Activated T-cell treated with anti-CD3 and anti-CD28 coated beads, Interleukin-2, amount 50 U/mL, for 4 hours (primary cell): ENCODE measurements around the gene TMEM143. TPM values are rescaled to one million over a fixed set of nuclear protein-coding genes. Genes with fewer than 3 reads are reported as not detected.
"Not testable (repeated sequence)": the region's sequence is repeated elsewhere in the genome, so short reads cannot be mapped to it uniquely, and the experiment has no call there.

Source experiments
- ATAC-seq, 2 donors: fragments of 200-7000 bp; cut with Tn5 transposase; one replicate each; pipeline ENCODE4 v1.10.0; 2021
- DNase-seq: peaks from one replicate; pipeline ENCODE4 v3.0.0-alpha.2; 2020
- H3K27me3 Mint-ChIP-seq: one replicate; pipeline ENCODE4 v1.8.0; 2021; ENCODE audit warnings: low read depth, mixed read lengths
- H3K36me3 Mint-ChIP-seq: one replicate; pipeline ENCODE4 v1.8.0; 2022; ENCODE audit warnings: mixed read lengths; ENCODE audit not compliant: insufficient read depth
- H3K4me1 Mint-ChIP-seq: one replicate; pipeline ENCODE4 v1.8.0; 2021; ENCODE audit warnings: low read depth, mixed read lengths
- H3K4me3 Mint-ChIP-seq: one replicate; pipeline ENCODE4 v1.8.0; 2021; ENCODE audit warnings: mild to moderate bottlenecking, moderate library complexity, mixed read lengths
- H3K9me3 Mint-ChIP-seq: one replicate; pipeline ENCODE4 v1.8.0; 2021; ENCODE audit warnings: mixed read lengths
- total RNA-seq, 3 donors: library from RNA; stranded (reverse); gene quantifications; one replicate each; pipeline ENCODE4 v1.2.1, GENCODE V29; 2021

Gene TMEM143
- total RNA-seq, 3 donors from 2014 or later: 5.2 to 6.4 (median 5.6) TPM

DNA sequence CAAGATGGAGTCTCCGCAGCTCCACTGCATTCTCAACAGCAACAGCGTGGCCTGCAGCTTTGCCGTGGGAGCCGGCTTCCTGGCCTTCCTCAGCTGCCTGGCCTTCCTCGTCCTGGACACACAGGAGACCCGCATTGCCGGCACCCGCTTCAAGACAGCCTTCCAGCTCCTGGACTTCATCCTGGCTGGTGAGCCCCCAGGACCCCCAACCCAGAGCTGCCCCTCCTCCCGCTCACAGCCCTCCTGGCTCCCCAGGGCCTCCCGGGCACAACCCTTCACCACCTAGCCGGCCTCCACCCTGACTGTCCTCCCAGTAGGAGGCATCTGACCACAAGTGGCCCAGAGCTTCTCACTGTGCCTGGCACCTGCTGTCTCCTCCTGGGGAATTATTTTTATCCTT, 9.8 kb upstream of the TMEM143 start:
- Mint-ChIP-seq H3K4me3 (no peak overlapping the region), H3K9me3 (no peaks in the 10 kb centered on the region), H3K36me3 (no peaks in the 10 kb centered on the region), H3K27me3 (peaks cover 2% of the 10 kb centered on the region), H3K4me1 (no peaks in the 10 kb centered on the region)
- ATAC-seq (no peak), DNase-seq (no peak)

DNA sequence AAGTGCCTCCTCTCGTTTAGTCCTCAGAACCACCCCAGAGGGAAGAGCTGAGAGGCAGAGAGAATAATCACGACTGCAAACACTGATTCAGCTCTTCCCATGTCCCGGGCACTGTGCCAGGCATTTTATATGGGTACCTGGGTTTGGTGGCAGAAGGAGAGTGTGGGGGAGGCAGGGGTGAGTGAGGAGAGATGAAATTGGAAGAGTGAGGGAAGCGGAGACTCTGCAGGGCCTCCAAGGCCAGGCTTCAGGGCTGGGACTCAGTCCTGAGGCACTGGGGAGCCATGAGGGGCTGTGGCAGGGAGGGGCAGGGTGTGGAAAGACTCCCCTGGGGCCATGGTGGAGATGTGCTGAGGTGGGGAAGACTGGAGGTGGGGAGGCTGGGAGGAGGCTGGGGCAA, 9.2 kb upstream of the TMEM143 start:
- no peaks in the 10 kb centered on the region for H3K4me1 Mint-ChIP-seq
- H3K9me3 Mint-ChIP-seq: no peaks in the 10 kb centered on the region
- no peak overlapping the region for H3K4me3 Mint-ChIP-seq
- H3K27me3 Mint-ChIP-seq: peaks cover 2% of the 10 kb centered on the region
- no peak for ATAC-seq
- no peaks in the 10 kb centered on the region for H3K36me3 Mint-ChIP-seq
- DNase-seq: no peak

DNA sequence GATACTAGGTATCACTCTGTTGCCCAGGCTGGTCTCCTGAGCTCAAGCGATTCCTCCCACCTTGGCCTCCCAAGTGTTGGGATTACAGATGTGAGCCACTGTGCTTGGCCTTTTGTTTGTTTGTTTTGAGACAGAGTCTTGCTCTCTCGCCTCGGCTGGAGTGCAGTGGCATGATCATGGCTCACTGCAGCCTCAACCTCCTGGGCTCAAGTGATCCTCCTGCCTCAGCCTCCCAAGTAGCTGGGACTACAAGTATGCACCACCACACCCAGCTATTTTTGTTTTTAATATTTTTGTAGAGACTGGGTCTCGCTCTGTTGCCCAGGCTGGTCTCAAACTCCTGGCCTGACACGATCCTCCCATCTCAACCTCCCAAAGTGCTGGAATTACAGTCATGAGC, 8.0 kb upstream of the TMEM143 start:
- ATAC-seq, H3K4me3 Mint-ChIP-seq, H3K36me3 Mint-ChIP-seq: not testable (repeated sequence)

DNA sequence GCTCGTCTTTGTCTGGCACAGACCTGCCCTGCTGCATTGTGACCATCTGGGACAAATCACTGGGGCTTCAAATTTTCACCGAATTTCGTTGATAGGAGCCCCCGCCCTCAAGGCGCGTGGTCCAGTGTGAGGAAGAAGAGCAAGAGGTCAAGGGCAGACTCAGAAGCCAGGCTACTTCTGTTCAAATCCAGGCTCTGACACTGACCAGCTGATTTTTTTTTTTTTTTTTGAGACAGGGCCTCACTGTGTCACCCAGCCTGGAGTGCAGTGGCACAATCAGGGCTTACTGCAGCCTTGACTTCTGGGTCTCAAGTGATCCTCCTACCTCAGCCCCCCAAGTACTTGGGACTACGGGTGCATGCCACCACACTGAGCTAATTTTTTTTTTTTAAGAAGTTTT, 7.6 kb upstream of the TMEM143 start:
- no peak overlapping the region for H3K4me3 Mint-ChIP-seq
- ATAC-seq: no peak
- no peaks in the 10 kb centered on the region for H3K4me1 Mint-ChIP-seq
- no peak for DNase-seq
- H3K27me3 Mint-ChIP-seq: peaks cover 2% of the 10 kb centered on the region
- H3K9me3 Mint-ChIP-seq: no peaks in the 10 kb centered on the region
- no peaks in the 10 kb centered on the region for H3K36me3 Mint-ChIP-seq

More for the DNA sequence above, 8.0 kb upstream of the TMEM143 start:
- H3K9me3 Mint-ChIP-seq, H3K4me1 Mint-ChIP-seq, DNase-seq, H3K27me3 Mint-ChIP-seq: not testable (repeated sequence)

DNA sequence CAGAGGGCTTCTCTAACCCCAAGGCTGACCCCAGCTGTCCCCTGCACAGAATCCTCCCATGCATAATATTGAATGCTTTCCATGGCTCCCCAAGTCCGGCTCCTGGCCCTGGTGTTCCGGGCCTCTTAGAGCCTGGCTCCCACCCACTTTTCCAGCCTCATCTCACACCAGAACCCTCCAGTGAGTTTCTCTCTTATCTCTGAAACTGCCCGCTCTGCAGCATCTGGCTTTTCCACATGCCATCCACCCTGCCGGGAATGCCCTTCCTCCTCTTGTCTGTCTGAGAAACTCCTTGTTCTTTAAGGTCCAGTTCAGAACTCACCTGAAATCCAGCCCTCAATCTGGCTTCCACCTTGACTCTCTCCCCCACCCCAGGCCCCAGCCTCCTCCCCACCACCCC, 7.2 kb upstream of the TMEM143 start:
- H3K4me1 Mint-ChIP-seq: no peaks in the 10 kb centered on the region
- H3K27me3 Mint-ChIP-seq: peaks cover 2% of the 10 kb centered on the region
- H3K4me3 Mint-ChIP-seq: no peak overlapping the region
- H3K36me3 Mint-ChIP-seq: no peaks in the 10 kb centered on the region
- DNase-seq (no peak), ATAC-seq (no peak)
- H3K9me3 Mint-ChIP-seq: no peaks in the 10 kb centered on the region

DNA sequence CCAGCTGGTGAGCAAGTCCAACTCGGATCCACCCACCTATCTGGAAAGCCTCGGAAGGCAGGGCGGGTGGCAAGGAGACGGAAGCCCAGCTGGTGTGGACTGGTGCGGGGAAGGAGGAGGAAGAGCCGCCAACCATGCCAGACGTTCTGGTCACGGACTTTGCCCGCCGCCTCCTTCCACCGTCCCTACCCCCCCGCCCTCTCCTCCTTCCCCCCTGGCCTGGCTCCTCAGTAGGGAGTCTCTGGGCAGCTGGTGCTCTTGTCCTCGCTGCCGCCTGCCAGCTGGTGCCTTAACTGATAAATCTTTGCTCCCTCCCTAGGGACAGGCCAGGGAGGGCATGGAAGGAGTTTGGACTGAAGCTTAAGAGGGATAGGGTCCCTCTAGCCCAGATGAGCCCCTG, 5.2 kb upstream of the TMEM143 start:
- Mint-ChIP-seq H3K4me3 (no peak overlapping the region), H3K27me3 (peaks cover 2% of the 10 kb centered on the region), H3K9me3 (no peaks in the 10 kb centered on the region), H3K36me3 (no peaks in the 10 kb centered on the region), H3K4me1 (no peaks in the 10 kb centered on the region)
- ATAC-seq (no peak), DNase-seq (no peak)

DNA sequence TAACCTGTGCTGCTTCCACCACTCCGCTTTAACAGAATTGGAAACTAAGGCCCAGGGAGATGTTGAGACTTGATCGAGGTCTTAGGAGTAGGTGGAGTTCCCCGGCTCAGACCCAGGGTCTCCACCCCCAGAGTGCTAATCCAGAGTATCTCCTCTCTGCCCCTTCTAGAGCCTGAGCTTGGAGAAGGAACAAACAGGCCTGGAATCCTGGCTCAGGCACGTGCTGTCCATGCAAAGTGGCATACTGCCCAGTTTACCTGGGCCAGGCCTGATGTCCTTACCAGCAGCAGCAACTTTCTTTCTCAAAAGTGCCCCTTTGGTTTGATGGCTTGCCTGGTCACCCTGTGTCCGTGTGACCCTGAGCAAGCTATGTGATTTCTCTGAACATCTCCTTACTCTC, 4.1 kb upstream of the TMEM143 start:
- Mint-ChIP-seq H3K36me3 (no peaks in the 10 kb centered on the region), H3K9me3 (no peaks in the 10 kb centered on the region), H3K4me3 (no peak overlapping the region), H3K27me3 (no peaks in the 10 kb centered on the region), H3K4me1 (peaks cover 1% of the 10 kb centered on the region)
- DNase-seq: no peak
- no peak for ATAC-seq

DNA sequence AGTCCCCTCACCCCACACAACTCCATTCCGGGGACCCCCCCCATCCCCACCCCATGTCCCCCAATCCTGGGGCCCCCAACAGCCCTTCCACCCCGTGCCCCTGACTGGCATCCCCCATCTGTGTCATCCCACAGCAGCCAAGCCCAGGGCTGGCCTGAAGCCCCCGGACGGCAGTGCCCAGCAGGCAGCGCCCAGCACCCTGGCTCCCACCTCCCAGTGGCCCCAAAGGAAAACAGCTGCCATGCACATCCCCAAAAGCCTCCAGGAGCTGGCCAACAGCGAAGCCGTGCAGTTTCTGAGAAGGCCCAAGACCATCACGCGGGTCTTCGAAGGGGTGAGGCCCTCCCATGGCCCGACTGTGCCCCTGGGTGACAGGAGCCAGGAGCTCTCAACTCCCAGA, 1.9 kb upstream of the TMEM143 start:
- H3K4me1 Mint-ChIP-seq: peaks cover 4% of the 10 kb centered on the region
- no peak for DNase-seq
- H3K27me3 Mint-ChIP-seq: no peaks in the 10 kb centered on the region
- no peak overlapping the region for H3K4me3 Mint-ChIP-seq
- no peak for ATAC-seq
- H3K36me3 Mint-ChIP-seq: no peaks in the 10 kb centered on the region
- no peaks in the 10 kb centered on the region for H3K9me3 Mint-ChIP-seq

DNA sequence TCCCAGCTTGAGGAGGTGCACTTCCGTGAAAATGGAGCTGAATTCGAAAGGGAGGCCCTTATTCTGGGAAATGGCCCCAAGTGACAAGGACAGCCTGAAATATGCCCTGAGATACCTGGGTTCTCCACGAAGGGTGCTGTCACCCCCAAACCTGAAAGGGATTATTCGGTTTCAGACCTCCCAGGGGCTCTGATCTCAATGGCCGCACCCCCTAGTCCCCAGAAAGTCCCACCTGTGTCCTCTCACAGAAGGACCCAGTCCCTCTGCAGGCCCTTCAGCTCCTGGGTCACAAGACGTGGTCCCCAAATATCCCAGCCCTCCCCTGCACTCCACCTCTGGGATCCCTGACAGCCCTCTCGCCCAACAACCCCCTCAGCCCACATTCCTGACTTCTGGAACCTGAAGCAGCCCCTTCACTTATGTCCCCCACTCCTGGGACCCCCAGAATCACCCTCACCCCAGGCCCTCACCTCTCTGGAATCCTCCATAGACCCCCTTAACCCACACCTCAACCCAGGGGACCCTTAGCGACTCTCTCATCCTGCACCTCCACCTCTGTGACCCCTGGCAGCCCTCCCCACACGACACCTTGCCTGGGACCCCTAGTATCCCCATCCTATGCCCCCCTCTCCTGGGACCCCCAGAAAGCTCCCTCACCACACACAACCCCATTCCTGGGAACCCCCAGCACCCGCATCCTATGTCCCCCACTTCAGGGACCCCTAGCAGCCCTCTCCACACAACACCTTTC, 1.0 kb upstream of the TMEM143 start:
- no peaks in the 10 kb centered on the region for H3K27me3 Mint-ChIP-seq
- ATAC-seq (no peak), DNase-seq (peak; percentile 9)

DNA sequence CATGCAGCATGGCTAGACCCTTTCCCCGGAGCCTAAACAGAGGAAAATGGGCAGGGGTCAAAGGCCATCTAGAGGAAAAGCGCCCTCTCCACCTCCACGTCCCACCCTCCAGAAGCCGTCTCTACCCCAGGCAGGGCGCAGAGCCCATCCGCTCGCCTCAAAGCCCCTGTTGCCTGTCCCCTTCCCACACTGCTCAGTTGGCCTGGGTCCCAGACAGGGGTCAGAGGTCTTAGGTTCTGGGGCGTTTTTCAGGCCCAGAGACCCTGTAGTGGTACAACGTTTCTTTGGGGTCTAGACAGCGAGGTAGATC, 285 bp downstream of the TMEM143 start:
- ATAC-seq: peak; percentile 6 to 12
- H3K4me1 Mint-ChIP-seq: peaks cover 4% of the 10 kb centered on the region

More for the DNA sequence above, 1.0 kb upstream of the TMEM143 start:
- peaks cover 4% of the 10 kb centered on the region for H3K4me1 Mint-ChIP-seq
- peaks cover under 1% of the 10 kb centered on the region for H3K36me3 Mint-ChIP-seq
- no peaks in the 10 kb centered on the region for H3K9me3 Mint-ChIP-seq
- peak overlapping the region; percentile 87 for H3K4me3 Mint-ChIP-seq

DNA sequence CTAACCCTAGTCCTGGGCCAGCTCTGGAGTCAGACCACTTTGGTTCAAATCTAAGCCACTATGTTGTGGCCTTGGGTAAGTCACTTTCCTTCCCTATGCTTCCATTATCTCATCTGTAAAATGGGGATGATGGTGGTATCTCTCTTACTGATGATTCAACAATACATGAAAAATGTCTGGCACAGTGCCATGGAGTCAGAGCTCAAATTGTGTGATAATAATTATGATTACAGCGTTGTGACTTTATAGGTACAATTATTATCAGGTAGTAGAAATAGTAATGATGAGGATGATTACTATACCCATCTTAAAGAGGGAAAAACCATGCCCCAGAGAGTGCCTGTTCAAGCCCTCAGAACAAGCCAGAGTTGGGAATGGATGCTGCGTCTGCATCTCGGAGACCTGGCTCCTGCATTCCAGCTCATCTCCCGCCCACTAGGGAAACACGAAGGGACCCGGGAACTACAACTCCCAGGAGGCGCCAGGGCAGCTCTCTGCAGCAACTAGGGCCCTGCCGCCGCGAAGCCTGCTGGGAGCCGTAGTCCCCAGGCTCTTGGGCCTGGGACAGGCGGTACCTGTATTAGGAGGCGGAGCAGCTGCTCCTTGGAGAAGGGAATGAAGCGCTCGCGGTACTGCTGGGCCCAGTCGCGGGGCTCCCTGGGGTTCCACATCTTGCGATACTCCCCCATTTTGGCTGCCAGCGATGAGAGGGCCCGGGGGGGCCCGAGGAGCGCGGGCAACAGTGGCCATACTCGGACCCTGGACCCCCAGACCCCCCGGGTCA, 832 bp downstream of the TMEM143 start:
- Mint-ChIP-seq H3K9me3 (no peaks in the 10 kb centered on the region), H3K4me3 (peak overlapping the region; percentile 87), H3K36me3 (peaks cover 7% of the 10 kb centered on the region), H3K4me1 (peaks cover 4% of the 10 kb centered on the region), H3K27me3 (no peaks in the 10 kb centered on the region)
- ATAC-seq (peak; percentile 75), DNase-seq (peak; percentile 84)

More for the DNA sequence above, 285 bp downstream of the TMEM143 start:
- peak; percentile 8 for DNase-seq
- no peaks in the 10 kb centered on the region for H3K27me3 Mint-ChIP-seq
- H3K36me3 Mint-ChIP-seq: peaks cover 6% of the 10 kb centered on the region
- H3K4me3 Mint-ChIP-seq: peak overlapping the region; percentile 87
- no peaks in the 10 kb centered on the region for H3K9me3 Mint-ChIP-seq

DNA sequence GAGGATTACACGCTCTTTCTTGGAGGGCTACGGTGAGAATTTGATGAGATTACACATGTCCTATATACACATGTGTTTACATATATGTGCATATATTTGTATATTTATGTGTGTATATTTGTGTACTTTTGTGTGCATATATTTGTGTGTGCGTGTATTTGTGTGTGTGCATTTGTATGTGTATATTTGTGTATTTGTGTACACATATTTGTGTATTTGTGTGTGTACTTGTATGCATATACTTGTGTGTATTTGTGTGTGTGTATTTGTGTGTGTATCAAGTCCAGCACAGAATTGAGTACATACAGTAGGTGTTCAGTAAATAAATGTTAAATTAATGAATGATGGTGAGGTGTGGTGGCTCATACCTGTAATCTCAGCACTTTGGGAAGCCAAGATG, 1.8 kb downstream of the TMEM143 start:
- Mint-ChIP-seq H3K4me3 (no peak overlapping the region), H3K36me3 (peaks cover 7% of the 10 kb centered on the region), H3K27me3 (no peaks in the 10 kb centered on the region)

DNA sequence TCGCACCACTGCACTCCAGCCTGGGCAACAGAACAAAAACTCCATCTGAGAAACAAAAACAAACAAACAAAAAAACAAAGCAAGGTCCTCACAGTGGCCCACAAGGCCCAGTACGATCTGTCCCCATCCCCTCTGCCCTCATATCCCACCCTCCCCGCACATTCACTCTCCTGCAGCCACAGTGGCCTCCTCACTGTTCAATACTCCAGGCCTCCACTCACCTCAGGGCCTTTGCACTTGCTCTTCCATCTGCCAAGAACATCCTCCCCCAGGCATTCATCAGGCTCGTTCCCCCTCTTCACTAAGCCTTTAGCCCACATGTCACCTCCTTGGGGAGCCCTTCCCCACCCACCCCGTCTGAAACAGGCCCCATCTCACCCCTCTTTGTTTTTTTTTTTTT, 4.6 kb downstream of the TMEM143 start:
- Mint-ChIP-seq H3K4me3 (no peak overlapping the region), H3K27me3 (no peaks in the 10 kb centered on the region)
- no peak for DNase-seq

More for the DNA sequence above, 1.8 kb downstream of the TMEM143 start:
- no peaks in the 10 kb centered on the region for H3K9me3 Mint-ChIP-seq
- peaks cover 4% of the 10 kb centered on the region for H3K4me1 Mint-ChIP-seq
- DNase-seq: no peak
- no peak for ATAC-seq

DNA sequence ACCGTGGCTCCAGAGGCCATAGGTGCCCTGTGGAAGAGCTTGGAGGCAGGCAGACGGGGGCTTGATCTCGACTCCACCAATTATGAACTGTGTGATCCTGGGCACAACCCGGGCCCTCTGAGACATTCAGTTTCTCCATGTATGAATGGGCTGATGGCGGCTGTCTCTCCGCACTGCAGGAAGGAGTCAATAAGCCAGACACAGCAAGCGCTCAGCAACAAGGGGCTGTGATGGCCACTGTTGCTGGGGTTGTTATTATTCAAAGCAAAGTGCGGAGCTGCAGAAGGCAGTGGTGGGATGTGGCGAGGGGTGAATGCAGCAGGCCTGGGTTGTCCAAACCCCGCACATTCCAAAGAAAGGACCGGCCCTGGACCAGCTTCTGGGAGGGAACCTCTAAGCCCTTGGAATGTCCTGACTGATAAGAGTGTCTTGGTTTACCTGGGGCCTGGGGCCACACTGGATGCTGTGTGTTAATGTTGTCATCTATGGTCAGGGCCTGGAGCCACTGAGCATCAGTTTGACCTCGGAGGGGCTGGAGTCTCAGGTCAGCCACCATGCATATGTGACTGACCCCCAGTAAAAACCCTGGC, 8.3 kb downstream of the TMEM143 start:
- H3K4me1 Mint-ChIP-seq: no peaks in the 10 kb centered on the region
- H3K9me3 Mint-ChIP-seq: no peaks in the 10 kb centered on the region
- peaks cover 7% of the 10 kb centered on the region for H3K36me3 Mint-ChIP-seq
- no peak for DNase-seq
- no peak for ATAC-seq
- no peak overlapping the region for H3K4me3 Mint-ChIP-seq
- no peaks in the 10 kb centered on the region for H3K27me3 Mint-ChIP-seq

More for the DNA sequence above, 4.6 kb downstream of the TMEM143 start:
- Mint-ChIP-seq H3K4me1 (peaks cover 4% of the 10 kb centered on the region), H3K36me3 (peaks cover 7% of the 10 kb centered on the region), H3K9me3 (no peaks in the 10 kb centered on the region)
- no peak for ATAC-seq
